Kidney epithelial cell (primary cell): ENCODE measurements around the gene UXS1. TPM values are rescaled to one million over a fixed set of nuclear protein-coding genes. Genes with fewer than 3 reads are reported as not detected.

Experiments
- DNase-seq: peaks from one replicate; pipeline ENCODE4 v3.0.0-alpha.2; 2010; ENCODE audit warnings: low read depth
- H3K27me3 ChIP-seq: 2 replicates; pipeline ENCODE4 v1.6.0; 2011; ENCODE audit warnings: low read length; ENCODE audit not compliant: control insufficient read depth, insufficient read depth
- H3K36me3 ChIP-seq: 2 replicates; pipeline ENCODE4 v1.5.1; 2011; ENCODE audit warnings: low read length; ENCODE audit not compliant: control insufficient read depth, insufficient read depth
- H3K4me3 ChIP-seq: 2 replicates; pipeline ENCODE4 v1.5.1; 2011; ENCODE audit warnings: low read depth, mild to moderate bottlenecking, control low read depth, low read length
- total RNA-seq: library from RNA; depleted of rRNA; stranded (reverse); fragments of >200 nt; gene quantifications from 2 replicates; pipeline ENCODE4 v1.2.3, GENCODE V29; 2015
- TF ChIP-seq, protein P1 (sequence below): IDR thresholded peaks from 2 replicates; pipeline ENCODE4 v1.5.1; 2011; ENCODE audit warnings: mild to moderate bottlenecking, moderate library complexity, low read length, control low read depth, inconsistent platforms; ENCODE audit not compliant: insufficient read depth, poor library complexity, severe bottlenecking

UXS1 gene
- total RNA-seq, 1 donor from 2014 or later, result 73.3 TPM

DNA sequence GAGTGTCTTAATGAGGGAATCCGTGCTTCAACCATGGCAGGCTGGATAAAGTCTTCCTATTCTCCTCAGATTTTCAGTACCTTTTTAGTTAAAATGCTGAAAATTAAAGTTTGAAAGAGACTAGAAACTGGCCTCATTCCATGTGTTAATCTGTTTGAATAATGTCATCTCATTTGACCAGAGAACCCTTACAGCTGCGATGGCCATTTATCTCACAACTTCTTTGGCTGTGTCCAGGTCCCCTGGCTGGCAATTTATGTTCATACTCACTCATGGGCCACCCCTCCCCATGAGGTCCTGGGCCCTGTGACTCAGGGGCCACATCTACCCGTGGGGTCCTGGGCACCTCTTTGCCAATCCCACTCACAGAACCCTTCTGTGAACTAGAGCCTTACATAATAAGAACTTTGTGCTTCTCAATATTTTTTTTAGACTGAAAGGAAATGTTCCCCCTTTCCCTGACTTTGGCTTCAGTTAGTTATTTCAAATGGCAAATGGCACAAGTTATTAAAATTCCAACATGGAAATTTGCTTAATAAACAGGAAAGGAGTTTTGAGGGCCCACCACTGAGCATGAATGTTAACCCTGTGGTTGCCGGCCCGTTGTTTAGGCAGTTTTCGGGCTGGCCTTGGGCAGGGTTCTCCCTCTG is 134.6 kb downstream of the UXS1 start:
- H3K4me3 ChIP-seq, result no peak overlapping the region
- H3K27me3 ChIP-seq, result peaks cover 4% of the 10 kb centered on the region
- TF ChIP-seq, protein P1, sequence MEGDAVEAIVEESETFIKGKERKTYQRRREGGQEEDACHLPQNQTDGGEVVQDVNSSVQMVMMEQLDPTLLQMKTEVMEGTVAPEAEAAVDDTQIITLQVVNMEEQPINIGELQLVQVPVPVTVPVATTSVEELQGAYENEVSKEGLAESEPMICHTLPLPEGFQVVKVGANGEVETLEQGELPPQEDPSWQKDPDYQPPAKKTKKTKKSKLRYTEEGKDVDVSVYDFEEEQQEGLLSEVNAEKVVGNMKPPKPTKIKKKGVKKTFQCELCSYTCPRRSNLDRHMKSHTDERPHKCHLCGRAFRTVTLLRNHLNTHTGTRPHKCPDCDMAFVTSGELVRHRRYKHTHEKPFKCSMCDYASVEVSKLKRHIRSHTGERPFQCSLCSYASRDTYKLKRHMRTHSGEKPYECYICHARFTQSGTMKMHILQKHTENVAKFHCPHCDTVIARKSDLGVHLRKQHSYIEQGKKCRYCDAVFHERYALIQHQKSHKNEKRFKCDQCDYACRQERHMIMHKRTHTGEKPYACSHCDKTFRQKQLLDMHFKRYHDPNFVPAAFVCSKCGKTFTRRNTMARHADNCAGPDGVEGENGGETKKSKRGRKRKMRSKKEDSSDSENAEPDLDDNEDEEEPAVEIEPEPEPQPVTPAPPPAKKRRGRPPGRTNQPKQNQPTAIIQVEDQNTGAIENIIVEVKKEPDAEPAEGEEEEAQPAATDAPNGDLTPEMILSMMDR, result no peak
- no peaks in the 10 kb centered on the region for H3K36me3 ChIP-seq
- DNase-seq, result no peak

DNA sequence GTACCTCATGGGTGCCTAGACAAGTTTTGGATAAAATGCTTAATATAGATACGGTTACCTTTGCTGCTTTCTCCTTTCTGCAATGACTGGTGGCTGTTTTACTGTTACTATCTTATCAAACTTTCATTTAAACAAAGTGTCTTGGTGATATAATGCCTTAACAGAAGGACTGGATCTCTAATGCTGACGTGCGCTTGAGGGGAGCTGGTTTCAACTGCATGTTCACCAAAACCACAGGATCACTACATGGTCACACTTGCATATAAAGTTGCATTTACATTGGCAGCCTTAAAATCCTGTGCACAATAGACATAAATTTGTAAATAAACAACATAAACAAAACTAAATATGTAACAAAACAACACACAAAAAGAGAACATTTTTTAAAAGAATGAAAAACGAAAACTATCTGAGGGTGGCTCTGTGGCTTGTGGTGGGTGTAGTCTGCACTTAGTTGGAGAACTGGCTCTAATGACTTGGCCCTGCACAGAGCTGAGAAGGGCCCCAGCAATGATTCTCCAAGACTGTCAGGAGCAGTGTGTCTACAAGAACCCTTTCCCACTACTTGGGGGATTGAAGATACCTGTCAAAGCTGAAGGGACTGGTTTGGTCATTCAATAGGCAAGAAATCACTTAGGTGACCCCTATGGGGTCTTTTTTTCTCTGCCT is 135.5 kb downstream of the UXS1 start:
- Histone ChIP-seq H3K36me3 (no peaks in the 10 kb centered on the region), H3K27me3 (no peaks in the 10 kb centered on the region), H3K4me3 (no peak overlapping the region)
- DNase-seq, result no peak
- TF ChIP-seq, protein P1, result no peak

DNA sequence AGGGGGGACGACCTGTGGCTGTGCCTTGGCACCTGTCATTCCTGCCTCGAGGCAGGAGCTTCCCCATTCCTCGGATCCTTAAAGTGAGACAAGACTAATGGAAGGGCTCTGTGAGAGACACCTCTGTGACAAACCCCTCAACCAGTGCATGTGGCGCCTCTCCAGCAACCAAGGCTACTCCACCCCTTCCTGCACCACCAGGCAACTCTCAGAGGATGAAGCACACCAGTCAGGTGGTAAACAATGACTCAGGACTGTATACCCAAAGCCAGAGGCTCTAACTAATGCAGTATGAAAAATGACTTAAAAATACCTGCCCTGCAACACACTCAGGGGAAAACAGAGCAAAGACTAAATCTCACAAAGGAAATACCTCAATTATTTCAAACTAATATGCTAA is 136.9 kb downstream of the UXS1 start:
- Histone ChIP-seq H3K4me3 (no peak overlapping the region), H3K27me3 (no peaks in the 10 kb centered on the region), H3K36me3 (no peaks in the 10 kb centered on the region)
- DNase-seq, result no peak
- TF ChIP-seq, protein P1, result no peak

DNA sequence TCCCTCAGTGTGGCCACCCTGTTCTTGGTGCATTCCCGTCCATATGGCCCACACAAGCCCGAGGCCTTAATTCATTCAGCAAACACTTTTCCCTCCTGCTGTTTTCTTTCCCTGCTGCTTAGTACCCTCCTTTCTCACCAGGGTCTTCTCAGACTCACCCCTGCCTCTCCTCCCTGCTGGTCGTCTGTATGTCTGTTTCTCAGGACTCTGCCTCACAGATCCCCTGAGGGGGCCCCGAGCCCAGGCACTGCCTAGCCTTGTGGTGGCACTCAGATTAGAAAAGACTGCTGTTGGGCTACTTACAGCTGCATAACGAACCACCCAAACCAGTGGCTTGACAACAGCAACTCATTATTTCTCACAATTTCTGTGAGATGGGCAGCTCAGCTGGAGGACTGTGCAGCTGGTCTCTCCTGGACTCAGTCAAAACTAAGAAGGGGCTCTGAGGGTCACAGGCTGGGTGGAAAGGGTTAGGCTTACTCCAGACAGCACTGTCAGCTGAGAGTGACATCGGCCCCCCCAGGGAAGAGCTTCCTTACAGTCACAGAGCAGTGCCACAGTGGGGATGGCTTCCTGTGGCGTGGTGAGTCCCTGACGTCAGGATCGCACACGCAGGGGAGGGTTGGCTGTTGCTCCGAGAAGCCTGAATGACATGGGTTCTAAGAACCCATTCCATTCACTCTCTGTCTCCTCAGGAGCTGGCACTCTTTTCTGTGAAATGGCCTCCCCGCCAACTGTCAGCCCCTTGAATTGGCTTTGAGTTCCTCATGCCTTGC is 139.0 kb downstream of the UXS1 start:
- TF ChIP-seq, protein P1, result no peak
- no peaks in the 10 kb centered on the region for H3K27me3 ChIP-seq
- H3K4me3 ChIP-seq, result no peak overlapping the region
- DNase-seq, result no peak
- no peaks in the 10 kb centered on the region for H3K36me3 ChIP-seq

DNA sequence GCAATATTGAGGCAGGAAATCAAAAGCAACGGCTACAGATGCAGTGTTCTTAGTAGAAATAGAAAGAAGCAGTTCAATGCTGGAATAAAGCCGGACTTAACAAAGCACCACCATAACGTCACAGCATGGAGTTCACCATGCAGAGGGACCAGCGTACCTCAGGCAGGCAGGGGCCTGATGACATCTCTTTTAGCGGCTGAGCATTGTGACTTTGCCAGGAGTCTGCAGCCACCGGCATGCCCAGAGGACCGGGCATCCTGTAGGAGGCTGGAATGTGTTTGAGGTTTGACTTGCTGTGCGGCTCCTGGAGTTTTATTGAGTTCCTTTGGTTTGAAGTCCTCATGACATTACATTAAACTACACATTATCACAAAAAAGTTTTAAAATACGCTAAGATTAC is 139.8 kb downstream of the UXS1 start:
- H3K4me3 ChIP-seq, result no peak overlapping the region
- H3K27me3 ChIP-seq, result no peaks in the 10 kb centered on the region
- DNase-seq, result no peak
- no peaks in the 10 kb centered on the region for H3K36me3 ChIP-seq
- TF ChIP-seq, protein P1, result no peak
